Measurements from ENCODE around the gene UBE3B. TPM values are rescaled to one million over a fixed set of nuclear protein-coding genes. Genes with fewer than 3 reads are reported as not detected.

UBE3B gene
- total RNA-seq, 1 experiment from 2014 or later, result 17.0 TPM

GRCh38 chr12:109547286-109547685 is 69.9 kb downstream of the UBE3B start:
- no peak for DNase-seq
- H3K36me3 ChIP-seq (replicated peaks; ENCODE audit: control insufficient read depth, insufficient read depth, low read length), result no peaks in the 10 kb centered on the region
- H3K4me3 ChIP-seq (ENCODE audit: insufficient read depth, low read depth, low read length), result no peak overlapping the region
- no peaks in the 10 kb centered on the region for H3K27me3 ChIP-seq (ENCODE audit: control insufficient read depth, insufficient read depth, low read length)

DNA sequence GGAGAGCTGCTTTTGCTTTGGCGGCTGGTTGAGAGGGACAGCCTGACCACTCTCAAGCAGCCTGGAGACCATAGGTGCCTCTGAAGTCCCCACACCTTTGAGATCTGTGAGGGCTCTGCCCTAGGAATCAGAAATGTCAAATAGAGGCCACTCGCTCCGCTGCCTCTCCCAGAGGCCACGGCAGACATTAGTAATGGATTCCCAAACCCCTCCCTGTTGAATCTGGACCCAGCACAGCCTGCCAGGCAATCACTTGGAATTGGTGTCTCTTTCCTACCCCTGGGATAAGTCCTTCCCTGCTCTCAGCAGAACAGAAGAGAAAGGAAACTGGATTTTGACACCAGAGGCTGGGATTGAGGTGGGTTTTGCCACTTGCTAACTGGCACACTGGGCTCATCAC is 70.8 kb downstream of the UBE3B start:
- H3K36me3 ChIP-seq (replicated peaks; ENCODE audit: control insufficient read depth, insufficient read depth, low read length), result no peaks in the 10 kb centered on the region
- no peak for DNase-seq
- H3K27me3 ChIP-seq (ENCODE audit: control insufficient read depth, insufficient read depth, low read length), result no peaks in the 10 kb centered on the region
- no peak overlapping the region for H3K4me3 ChIP-seq (ENCODE audit: insufficient read depth, low read depth, low read length)

DNA sequence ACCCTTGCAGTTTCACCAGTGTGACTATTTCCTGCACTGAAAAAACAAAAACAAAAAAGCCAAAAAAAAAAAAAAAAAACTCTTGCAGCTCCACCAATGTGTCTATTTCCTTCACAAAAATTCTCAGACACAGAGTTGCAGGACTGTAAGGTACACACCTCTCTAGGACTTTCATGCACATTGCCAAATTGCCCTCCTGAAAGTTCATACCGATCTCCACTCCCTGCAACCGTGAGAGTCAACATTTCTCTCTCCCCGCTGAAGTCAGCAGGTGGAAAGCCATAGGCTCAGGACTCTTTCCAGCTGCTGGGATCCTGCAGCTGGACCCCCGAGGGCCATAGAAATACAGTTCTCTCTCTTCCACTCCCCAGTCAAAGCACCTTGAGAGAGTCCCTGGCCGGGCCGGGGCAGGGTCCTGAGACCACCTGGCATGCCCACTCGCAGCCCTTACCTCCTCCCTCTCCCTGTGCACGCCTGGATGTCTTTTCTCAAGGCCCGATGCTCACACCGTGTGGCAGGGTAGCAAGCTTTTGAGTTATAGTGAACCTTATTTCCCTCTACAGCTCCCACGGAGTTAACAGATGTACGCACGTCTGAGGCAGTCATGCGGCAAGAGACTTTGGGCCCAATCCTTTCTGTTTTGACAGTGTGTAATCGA is 72.3 kb downstream of the UBE3B start:
- Histone ChIP-seq H3K4me3 (ENCODE audit: insufficient read depth, low read depth, low read length) (no peak overlapping the region), H3K36me3 (replicated peaks; ENCODE audit: control insufficient read depth, insufficient read depth, low read length) (no peaks in the 10 kb centered on the region)
- peak; percentile 68 for DNase-seq

DNA sequence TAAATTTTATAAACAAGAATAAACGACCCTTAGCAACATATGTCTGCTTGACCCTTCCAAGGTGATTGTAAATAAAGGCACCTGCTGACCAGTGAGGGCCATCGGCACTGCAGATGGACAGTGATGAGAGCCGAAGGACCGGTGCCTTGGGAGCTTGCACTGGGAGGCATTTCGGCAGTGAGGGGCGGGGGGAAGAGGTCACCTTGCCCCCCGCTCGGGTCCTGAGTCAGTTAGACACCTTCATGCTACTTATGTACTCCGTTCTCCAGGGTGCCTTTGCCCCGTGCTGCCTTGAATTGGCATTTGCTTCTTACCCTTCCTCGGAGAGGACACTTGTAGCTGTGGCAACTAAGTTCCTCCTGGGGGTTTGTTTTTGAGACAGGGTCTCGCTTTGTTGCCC is 72.8 kb downstream of the UBE3B start:
- H3K27me3 ChIP-seq (ENCODE audit: control insufficient read depth, insufficient read depth, low read length), result no peaks in the 10 kb centered on the region

More for the DNA sequence above, 72.3 kb downstream of the UBE3B start:
- no peaks in the 10 kb centered on the region for H3K27me3 ChIP-seq (ENCODE audit: control insufficient read depth, insufficient read depth, low read length)

GRCh38 chr12:109551108-109551507 is 73.7 kb downstream of the UBE3B start:
- Histone ChIP-seq H3K36me3 (replicated peaks; ENCODE audit: control insufficient read depth, insufficient read depth, low read length) (no peaks in the 10 kb centered on the region), H3K4me3 (ENCODE audit: insufficient read depth, low read depth, low read length) (no peak overlapping the region), H3K27me3 (ENCODE audit: control insufficient read depth, insufficient read depth, low read length) (no peaks in the 10 kb centered on the region)
- no peak for DNase-seq

More for the DNA sequence above, 72.8 kb downstream of the UBE3B start:
- no peak overlapping the region for H3K4me3 ChIP-seq (ENCODE audit: insufficient read depth, low read depth, low read length)
- no peaks in the 10 kb centered on the region for H3K36me3 ChIP-seq (replicated peaks; ENCODE audit: control insufficient read depth, insufficient read depth, low read length)
- DNase-seq, result no peak

DNA sequence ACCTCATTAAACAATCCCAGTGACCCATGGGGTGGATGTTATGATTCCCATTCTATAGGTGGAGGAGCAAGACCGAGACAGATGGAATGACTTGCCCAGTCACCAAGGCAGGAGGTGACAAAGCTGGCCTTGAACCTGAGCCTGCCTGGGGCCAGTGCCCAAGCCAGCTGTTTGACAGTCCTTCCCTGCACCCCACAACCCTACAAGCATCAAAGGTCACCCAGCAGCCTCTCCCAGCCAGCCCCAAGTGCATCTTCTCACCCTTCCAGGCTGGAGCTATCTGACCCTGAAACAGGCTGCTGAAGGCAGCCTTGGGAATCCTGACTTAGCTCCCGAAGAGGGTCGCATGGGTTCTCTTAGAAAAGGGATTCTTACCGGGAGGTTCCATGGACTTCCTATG is 75.5 kb downstream of the UBE3B start:
- Histone ChIP-seq H3K36me3 (replicated peaks; ENCODE audit: control insufficient read depth, insufficient read depth, low read length) (no peaks in the 10 kb centered on the region), H3K4me3 (ENCODE audit: insufficient read depth, low read depth, low read length) (no peak overlapping the region), H3K27me3 (ENCODE audit: control insufficient read depth, insufficient read depth, low read length) (no peaks in the 10 kb centered on the region)
- DNase-seq, result no peak

DNA sequence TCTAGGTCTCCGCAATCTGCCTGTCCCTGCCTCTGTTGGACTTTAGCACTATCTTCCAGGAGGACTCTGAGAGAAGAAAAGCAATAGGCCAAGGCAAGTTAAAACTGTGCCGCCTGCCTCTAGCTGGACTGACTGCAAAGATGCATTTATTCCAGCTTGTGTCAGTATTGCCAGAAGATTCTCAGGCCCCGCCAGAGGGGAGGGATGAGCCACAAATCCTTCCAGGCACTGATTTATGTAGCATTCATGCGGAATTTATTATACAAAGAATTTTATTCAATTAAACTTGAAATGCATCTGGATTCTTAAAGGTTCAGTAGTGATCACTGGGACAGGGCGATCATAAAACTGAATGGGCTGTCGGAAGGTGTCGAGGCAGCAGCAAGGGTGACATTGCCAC is 76.0 kb downstream of the UBE3B start:
- no peak for DNase-seq
- no peaks in the 10 kb centered on the region for H3K36me3 ChIP-seq (replicated peaks; ENCODE audit: control insufficient read depth, insufficient read depth, low read length)
- H3K27me3 ChIP-seq (ENCODE audit: control insufficient read depth, insufficient read depth, low read length), result no peaks in the 10 kb centered on the region
- no peak overlapping the region for H3K4me3 ChIP-seq (ENCODE audit: insufficient read depth, low read depth, low read length)

DNA sequence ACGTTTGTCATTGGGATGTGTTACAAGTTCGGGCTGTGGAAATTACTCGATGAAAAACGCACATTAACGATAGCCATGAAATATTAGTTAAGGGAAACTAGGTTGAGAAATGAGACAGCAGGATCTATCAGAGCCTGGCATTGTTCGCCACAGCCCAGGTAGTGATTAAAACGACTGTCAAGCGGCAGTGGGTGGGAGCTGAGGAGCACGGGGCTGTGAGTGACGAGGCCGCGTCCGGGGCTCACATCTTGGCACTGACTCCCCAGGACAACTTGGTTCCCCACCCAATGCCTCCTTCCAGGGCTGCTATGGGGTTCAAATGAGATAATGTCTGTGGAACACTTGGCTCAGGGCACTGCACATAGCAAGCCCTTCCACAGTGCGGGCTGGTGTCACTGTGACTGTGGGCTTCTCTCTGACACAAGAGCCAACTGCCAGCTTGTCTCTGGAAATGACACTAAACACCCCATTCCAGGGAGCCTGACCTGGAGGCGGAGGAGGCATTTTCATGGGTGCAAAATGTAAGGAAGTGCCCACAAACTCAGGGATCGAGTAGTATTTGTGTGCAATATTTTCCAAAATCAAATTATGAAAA is 76.6 kb downstream of the UBE3B start:
- Histone ChIP-seq H3K4me3 (ENCODE audit: insufficient read depth, low read depth, low read length) (no peak overlapping the region), H3K27me3 (ENCODE audit: control insufficient read depth, insufficient read depth, low read length) (no peaks in the 10 kb centered on the region), H3K36me3 (replicated peaks; ENCODE audit: control insufficient read depth, insufficient read depth, low read length) (no peaks in the 10 kb centered on the region)
- DNase-seq, result no peak

DNA sequence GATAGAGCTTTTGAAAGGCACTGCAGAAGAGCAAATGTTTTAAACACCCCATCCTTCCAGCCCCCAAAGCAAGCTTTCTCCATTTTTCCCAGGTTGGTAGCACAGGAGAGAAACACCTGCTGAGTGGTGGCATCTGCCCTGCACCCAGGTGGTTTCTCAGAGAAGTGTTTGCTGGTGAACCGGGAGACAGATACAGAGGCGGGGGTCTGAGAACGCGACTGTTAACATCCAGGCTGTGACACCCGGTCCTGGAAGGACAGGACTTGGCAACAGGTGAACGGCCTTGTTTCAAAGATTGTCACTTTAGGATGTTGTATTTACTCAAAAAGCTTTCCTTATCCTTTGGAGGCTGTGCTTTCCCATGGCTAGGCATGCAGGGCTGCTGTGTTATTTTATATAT is 77.3 kb downstream of the UBE3B start:
- H3K27me3 ChIP-seq (ENCODE audit: control insufficient read depth, insufficient read depth, low read length), result no peaks in the 10 kb centered on the region
- no peak for DNase-seq
- no peaks in the 10 kb centered on the region for H3K36me3 ChIP-seq (replicated peaks; ENCODE audit: control insufficient read depth, insufficient read depth, low read length)
- no peak overlapping the region for H3K4me3 ChIP-seq (ENCODE audit: insufficient read depth, low read depth, low read length)

GRCh38 chr12:109555431-109556315 is 78.2 kb downstream of the UBE3B start:
- DNase-seq, result no peak
- no peak overlapping the region for H3K4me3 ChIP-seq (ENCODE audit: insufficient read depth, low read depth, low read length)

DNA sequence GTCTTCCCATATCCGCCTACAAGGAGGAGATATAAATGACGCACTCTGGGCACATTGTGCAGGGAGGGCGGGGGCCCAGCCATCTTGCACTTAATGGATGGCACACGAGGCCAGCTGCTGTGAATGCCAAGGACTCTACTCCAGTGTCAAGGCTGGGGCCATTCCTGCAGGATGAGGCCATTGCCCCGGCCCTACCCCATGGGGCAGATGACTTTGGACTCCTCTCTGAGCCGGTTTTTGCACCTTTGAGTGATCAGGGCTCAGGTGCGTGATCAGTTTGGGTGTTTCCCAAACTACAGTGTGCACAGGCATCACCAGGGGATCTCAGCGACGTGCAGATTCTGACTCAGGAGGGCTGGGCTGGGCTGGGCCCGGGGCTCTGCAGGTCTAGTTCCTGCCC is 79.8 kb downstream of the UBE3B start:
- Histone ChIP-seq H3K27me3 (ENCODE audit: control insufficient read depth, insufficient read depth, low read length) (no peaks in the 10 kb centered on the region), H3K4me3 (ENCODE audit: insufficient read depth, low read depth, low read length) (no peak overlapping the region), H3K36me3 (replicated peaks; ENCODE audit: control insufficient read depth, insufficient read depth, low read length) (no peaks in the 10 kb centered on the region; the same call in none of the 2 replicates)
- DNase-seq, result no peak

More at GRCh38 chr12:109555431-109556315, 78.2 kb downstream of the UBE3B start:
- Histone ChIP-seq H3K36me3 (replicated peaks; ENCODE audit: control insufficient read depth, insufficient read depth, low read length) (no peaks in the 10 kb centered on the region; the same call in 1 of the 2 replicates), H3K27me3 (ENCODE audit: control insufficient read depth, insufficient read depth, low read length) (no peaks in the 10 kb centered on the region)

GRCh38 chr12:109557805-109558204 is 80.4 kb downstream of the UBE3B start:
- Histone ChIP-seq H3K27me3 (ENCODE audit: control insufficient read depth, insufficient read depth, low read length) (no peaks in the 10 kb centered on the region), H3K36me3 (replicated peaks; ENCODE audit: control insufficient read depth, insufficient read depth, low read length) (peaks cover 2% of the 10 kb centered on the region), H3K4me3 (ENCODE audit: insufficient read depth, low read depth, low read length) (no peak overlapping the region)
- no peak for DNase-seq

- no peak for DNase-seq
- no peak overlapping the region for H3K4me3 ChIP-seq (ENCODE audit: insufficient read depth, low read depth, low read length)
- H3K27me3 ChIP-seq (ENCODE audit: control insufficient read depth, insufficient read depth, low read length), result no peaks in the 10 kb centered on the region
- peaks cover 2% of the 10 kb centered on the region for H3K36me3 ChIP-seq (replicated peaks; ENCODE audit: control insufficient read depth, insufficient read depth, low read length)
Measured at GRCh38 chr12:109558374-109559199, 81.2 kb downstream of the UBE3B start.

GRCh38 chr12:109559200-109559505 is 81.7 kb downstream of the UBE3B start:
- DNase-seq, result no peak
- H3K27me3 ChIP-seq (ENCODE audit: control insufficient read depth, insufficient read depth, low read length), result no peaks in the 10 kb centered on the region
- peaks cover 2% of the 10 kb centered on the region for H3K36me3 ChIP-seq (replicated peaks; ENCODE audit: control insufficient read depth, insufficient read depth, low read length)
- no peak overlapping the region for H3K4me3 ChIP-seq (ENCODE audit: insufficient read depth, low read depth, low read length)

All from H7 (cell line).